K562 (cell line): ENCODE results near the gene TMEM53. TPM values are rescaled to one million over a fixed set of nuclear protein-coding genes. Genes with fewer than 3 reads are reported as not detected.

Experiments used
- ARID1B ChIP-seq: fragments of 450-650 bp; IDR thresholded peaks from 2 replicates; pipeline ENCODE4 v1.6.1; 2016; ENCODE audit warnings: antibody characterized with exemption, mild to moderate bottlenecking, inconsistent platforms
- CHD4 ChIP-seq: fragments of 200-600 bp; sonication (generic); IDR thresholded peaks from 3 replicates; pipeline ENCODE4 v1.6.1; 2012; ENCODE audit warnings: low read depth, mild to moderate bottlenecking, mixed read lengths, low read length, inconsistent platforms; ENCODE audit not compliant: insufficient read depth, insufficient replicate concordance, poor library complexity, severe bottlenecking
- DIDO1 ChIP-seq: fragments of 450-650 bp; IDR thresholded peaks from 2 replicates; pipeline ENCODE4 v1.6.1; 2016; ENCODE audit warnings: low read depth, missing biosample characterization, missing genetic modification characterization
- FOXK2 ChIP-seq, 2 experiments: fragments of 450-650 bp; IDR thresholded peaks in 1 of 2; conservative IDR thresholded peaks in 1 of 2; 2 replicates each; pipeline ENCODE4 v1.6.1; 2016; ENCODE audit warnings: low read depth in 2 of 2, mild to moderate bottlenecking in 1 of 2
- HLTF ChIP-seq: fragments of 450-650 bp; IDR thresholded peaks from 2 replicates; pipeline ENCODE4 v1.6.1; 2016
- JUND ChIP-seq, 2 experiments: IDR thresholded peaks; 2 replicates in 1 of 2; 3 replicates in 1 of 2; pipeline ENCODE4 v1.6.1; 2011; ENCODE audit warnings: borderline replicate concordance in 2 of 2, low read depth in 2 of 2, low read length in 2 of 2, improper control_type of control experiment in 1 of 2, missing biosample characterization in 1 of 2, missing genetic modification characterization in 1 of 2, missing genetic modification reagents in 1 of 2
- NCOA2 ChIP-seq, 2 experiments: fragments of 450-650 bp; IDR thresholded peaks; 2 replicates each; pipeline ENCODE4 v1.6.1; 2018; ENCODE audit warnings: mild to moderate bottlenecking in 2 of 2, moderate library complexity in 1 of 2; ENCODE audit not compliant: partially characterized antibody in 2 of 2
- PHF21A ChIP-seq: fragments of 450-650 bp; IDR thresholded peaks from 2 replicates; pipeline ENCODE4 v1.6.1; 2017; ENCODE audit warnings: low read depth, borderline replicate concordance
- REST ChIP-seq, 2 experiments: fragments of 450-650 bp; formaldehyde crosslinking in 1 of 2; IDR thresholded peaks; 2 replicates each; pipeline versions ENCODE4 v1.4.0 to v1.6.1; 2014 to 2020; ENCODE audit warnings: mild to moderate bottlenecking in 2 of 2, borderline replicate concordance in 1 of 2, low read depth in 1 of 2
- SUPT5H ChIP-seq: fragments of 450-650 bp; IDR thresholded peaks from 2 replicates; pipeline ENCODE4 v1.6.1; 2016
- ZNF77 ChIP-seq: fragments of 250-450 bp; sonication (Bioruptor Pico); IDR thresholded peaks from 2 replicates; pipeline ENCODE4 v1.5.0; 2020
- polyA plus RNA-seq, 8 experiments: library from polyadenylated mRNA; depleted of rRNA in 4 of 8; stranded (reverse) in 5 of 8; unstranded in 3 of 8; fragments of >200 nt; fragmentation: Nextera tagmentation in 2 of 8; fragmentation: Illumina TruSeq in 1 of 8; extraction: Ambion mirVana in 2 of 8; extraction: Trizol in 1 of 8; gene quantifications; 2 replicates each; pipeline versions ENCODE4 v1.2.1 to v1.2.3, GENCODE V29; 2011 to 2014; ENCODE audit warnings: inconsistent platforms in 1 of 8, missing spikeins in 1 of 8
- total RNA-seq, 7 experiments: library from RNA; depleted of rRNA in 6 of 7; stranded (reverse); fragments of >200 nt in 6 of 7; fragmentation: Illumina TruSeq in 2 of 7; extraction: Trizol in 2 of 7; gene quantifications; 2 replicates each; pipeline versions ENCODE4 v1.2.1 to v1.2.3, GENCODE V29; 2011 to 2021; ENCODE audit warnings: low replicate concordance in 1 of 7
- TF ChIP-seq, protein P1 (sequence below): IDR thresholded peaks from 2 replicates; pipeline ENCODE4 v1.6.1; 2012; ENCODE audit warnings: low read depth, low read length, improper control_type of control experiment, borderline replicate concordance
- TF ChIP-seq, protein P2 (sequence below): fragments of 450-650 bp; formaldehyde crosslinking; IDR thresholded peaks from 2 replicates; pipeline ENCODE4 v1.4.0; 2020; ENCODE audit warnings: mild to moderate bottlenecking, moderate library complexity
- TF ChIP-seq, protein P3 (sequence below): sonication (generic); IDR thresholded peaks from 2 replicates; pipeline ENCODE4 v1.6.1; 2016

The TMEM53 gene
- total and polyA plus RNA-seq, 9 of the 15 experiments (the other 6 are each of a cell fraction or from before 2014, with no cell fraction given), result 0.23 to 3.7 (median 2.0) TPM

GRCh38 chr1:44677201-44677766 is 3.0 kb upstream of the TMEM53 start (continued):
- TF ChIP-seq PHF21A, result 0 out of 2 replicates have a peak, but pooled peaks have one; percentile 14
- TF ChIP-seq ARID1B, result no peak; the same call in 1 of the 2 replicates
- TF ChIP-seq, protein P1, sequence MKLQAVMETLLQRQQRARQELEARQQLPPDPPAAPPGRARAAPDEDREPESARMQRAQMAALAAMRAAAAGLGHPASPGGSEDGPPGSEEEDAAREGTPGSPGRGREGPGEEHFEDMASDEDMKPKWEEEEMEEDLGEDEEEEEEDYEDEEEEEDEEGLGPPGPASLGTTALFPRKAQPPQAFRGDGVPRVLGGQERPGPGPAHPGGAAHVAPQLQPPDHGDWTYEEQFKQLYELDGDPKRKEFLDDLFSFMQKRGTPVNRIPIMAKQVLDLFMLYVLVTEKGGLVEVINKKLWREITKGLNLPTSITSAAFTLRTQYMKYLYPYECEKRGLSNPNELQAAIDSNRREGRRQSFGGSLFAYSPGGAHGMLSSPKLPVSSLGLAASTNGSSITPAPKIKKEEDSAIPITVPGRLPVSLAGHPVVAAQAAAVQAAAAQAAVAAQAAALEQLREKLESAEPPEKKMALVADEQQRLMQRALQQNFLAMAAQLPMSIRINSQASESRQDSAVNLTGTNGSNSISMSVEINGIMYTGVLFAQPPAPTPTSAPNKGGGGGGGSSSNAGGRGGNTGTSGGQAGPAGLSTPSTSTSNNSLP, result 0 out of 2 replicates have a peak, but pooled peaks have one; percentile 24
- peak; percentile 19; the same call in 1 of the 2 replicates for TF ChIP-seq REST (IDR thresholded peaks at IDR 0.05; ENCODE audit: borderline replicate concordance)
- TF ChIP-seq REST (CRISPR knock-in tag; IDR thresholded peaks at IDR 0.05; ENCODE audit: low read depth), result no peak
- TF ChIP-seq SUPT5H, result no peak
- TF ChIP-seq JUND (IDR thresholded peaks at IDR 0.05; ENCODE audit: borderline replicate concordance, low read depth, low read length), result peak; percentile 32; the same call in 1 of the 2 replicates
- TF ChIP-seq JUND (tag; IDR thresholded peaks at IDR 0.05; ENCODE audit: borderline replicate concordance, low read depth, low read length), result no peak; the same call in 2 of the 3 replicates
- TF ChIP-seq HLTF, result 0 out of 2 replicates have a peak, but pooled peaks have one; percentile 7
- TF ChIP-seq, protein P2, sequence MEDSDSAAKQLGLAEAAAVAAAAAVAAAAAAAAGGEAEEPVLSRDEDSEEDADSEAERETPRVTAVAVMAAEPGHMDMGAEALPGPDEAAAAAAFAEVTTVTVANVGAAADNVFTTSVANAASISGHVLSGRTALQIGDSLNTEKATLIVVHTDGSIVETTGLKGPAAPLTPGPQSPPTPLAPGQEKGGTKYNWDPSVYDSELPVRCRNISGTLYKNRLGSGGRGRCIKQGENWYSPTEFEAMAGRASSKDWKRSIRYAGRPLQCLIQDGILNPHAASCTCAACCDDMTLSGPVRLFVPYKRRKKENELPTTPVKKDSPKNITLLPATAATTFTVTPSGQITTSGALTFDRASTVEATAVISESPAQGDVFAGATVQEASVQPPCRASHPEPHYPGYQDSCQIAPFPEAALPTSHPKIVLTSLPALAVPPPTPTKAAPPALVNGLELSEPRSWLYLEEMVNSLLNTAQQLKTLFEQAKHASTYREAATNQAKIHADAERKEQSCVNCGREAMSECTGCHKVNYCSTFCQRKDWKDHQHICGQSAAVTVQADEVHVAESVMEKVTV, result no peak
- no peak for TF ChIP-seq NCOA2 (IDR thresholded peaks at IDR 0.05; ENCODE audit: partially characterized antibody in 2 of 2)
- TF ChIP-seq ZNF77 (CRISPR knock-in tag), result no peak
- TF ChIP-seq FOXK2 (conservative IDR thresholded peaks at IDR 0.05 in 1 of 2, IDR thresholded peaks at IDR 0.05 in 1 of 2; ENCODE audit: low read depth in 2 of 2), result peak in 1 of 2 experiments; percentile 49; a peak in 1 of 4 replicates
- no peak for TF ChIP-seq CHD4
- TF ChIP-seq, protein P3, sequence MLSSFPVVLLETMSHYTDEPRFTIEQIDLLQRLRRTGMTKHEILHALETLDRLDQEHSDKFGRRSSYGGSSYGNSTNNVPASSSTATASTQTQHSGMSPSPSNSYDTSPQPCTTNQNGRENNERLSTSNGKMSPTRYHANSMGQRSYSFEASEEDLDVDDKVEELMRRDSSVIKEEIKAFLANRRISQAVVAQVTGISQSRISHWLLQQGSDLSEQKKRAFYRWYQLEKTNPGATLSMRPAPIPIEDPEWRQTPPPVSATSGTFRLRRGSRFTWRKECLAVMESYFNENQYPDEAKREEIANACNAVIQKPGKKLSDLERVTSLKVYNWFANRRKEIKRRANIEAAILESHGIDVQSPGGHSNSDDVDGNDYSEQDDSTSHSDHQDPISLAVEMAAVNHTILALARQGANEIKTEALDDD, result peak; percentile 82
- no peak for TF ChIP-seq DIDO1 (tag)
